Activated naive CD8-positive, alpha-beta T cell treated with anti-CD3 and anti-CD28 coated beads, Interleukin-2, amount 50 U/mL, for 24 hours (primary cell): Measurements from ENCODE around the gene TPPP2.

Experiments
- ATAC-seq: fragments of 150-1000 bp; cut with Tn5 transposase; one replicate; pipeline ENCODE4 v1.10.0; 2021
- DNase-seq: peaks from one replicate; pipeline ENCODE4 v3.0.0; 2021
- H3K27ac Mint-ChIP-seq: one replicate; pipeline ENCODE4 v1.8.0; 2021; ENCODE audit warnings: mild to moderate bottlenecking, mixed read lengths
- H3K27me3 Mint-ChIP-seq: one replicate; pipeline ENCODE4 v1.8.0; 2021; ENCODE audit warnings: mixed read lengths
- H3K36me3 Mint-ChIP-seq: one replicate; pipeline ENCODE4 v1.8.0; 2021; ENCODE audit warnings: low read depth, mixed read lengths
- H3K4me1 Mint-ChIP-seq: one replicate; pipeline ENCODE4 v1.8.0; 2021; ENCODE audit warnings: mixed read lengths
- H3K4me3 Mint-ChIP-seq: one replicate; pipeline ENCODE4 v1.8.0; 2021; ENCODE audit warnings: mild to moderate bottlenecking, moderate library complexity, mixed read lengths
- H3K9me3 Mint-ChIP-seq: one replicate; pipeline ENCODE4 v1.8.0; 2021; ENCODE audit warnings: mixed read lengths

The TPPP2 gene

GRCh38 chr14:21054768-21055145 lies 24.7 kb downstream of the TPPP2 start:
- no peak for ATAC-seq
- DNase-seq, result no peak
- H3K4me3 Mint-ChIP-seq, result no peak overlapping the region
- no peak overlapping the region for H3K27ac Mint-ChIP-seq
- H3K36me3 Mint-ChIP-seq, result no peaks in the 10 kb centered on the region
- H3K4me1 Mint-ChIP-seq, result no peaks in the 10 kb centered on the region
- peaks cover 4% of the 10 kb centered on the region for H3K27me3 Mint-ChIP-seq
- no peaks in the 10 kb centered on the region for H3K9me3 Mint-ChIP-seq

- H3K27me3 Mint-ChIP-seq, result peaks cover 4% of the 10 kb centered on the region
- DNase-seq (no peak), ATAC-seq (no peak)
- no peak overlapping the region for H3K27ac Mint-ChIP-seq
- no peaks in the 10 kb centered on the region for H3K4me1 Mint-ChIP-seq
- no peaks in the 10 kb centered on the region for H3K36me3 Mint-ChIP-seq
- H3K4me3 Mint-ChIP-seq, result no peak overlapping the region
- no peaks in the 10 kb centered on the region for H3K9me3 Mint-ChIP-seq
Measured at GRCh38 chr14:21055432-21056117, 25.6 kb downstream of the TPPP2 start.

GRCh38 chr14:21056520-21057163 lies 26.6 kb downstream of the TPPP2 start:
- Mint-ChIP-seq H3K27me3 (peaks cover 4% of the 10 kb centered on the region), H3K9me3 (no peaks in the 10 kb centered on the region), H3K4me3 (no peak overlapping the region), H3K36me3 (no peaks in the 10 kb centered on the region), H3K4me1 (no peaks in the 10 kb centered on the region), H3K27ac (no peak overlapping the region)
- ATAC-seq (no peak), DNase-seq (no peak)

GRCh38 chr14:21057803-21058675 lies 28.0 kb downstream of the TPPP2 start, which contains the start of gene RNASE8:
TSS of gene RNASE8 (plus strand) at chr14:21057822. CDS start at chr14:21057893, 71 bp downstream.
- DNase-seq (no peak), ATAC-seq (peak; percentile 64)
- no peak within 1 kb of the TSS for H3K27ac Mint-ChIP-seq
- no peaks in the 10 kb centered on the region for H3K4me1 Mint-ChIP-seq
- no peaks in the 10 kb centered on the region for H3K36me3 Mint-ChIP-seq
- no peak within 1 kb of the TSS for H3K4me3 Mint-ChIP-seq
- peaks cover 10% of the 10 kb centered on the region for H3K27me3 Mint-ChIP-seq
- H3K9me3 Mint-ChIP-seq, result no peaks in the 10 kb centered on the region

- Mint-ChIP-seq H3K27ac (no peak overlapping the region), H3K4me1 (no peaks in the 10 kb centered on the region), H3K36me3 (no peaks in the 10 kb centered on the region), H3K4me3 (no peak overlapping the region), H3K9me3 (no peaks in the 10 kb centered on the region), H3K27me3 (peaks cover 16% of the 10 kb centered on the region)
- ATAC-seq, result no peak
- no peak for DNase-seq
Measured at GRCh38 chr14:21058903-21059302, 28.9 kb downstream of the TPPP2 start.

- no peak for DNase-seq
- Mint-ChIP-seq H3K27ac (no peak overlapping the region), H3K36me3 (no peaks in the 10 kb centered on the region), H3K4me3 (no peak overlapping the region), H3K4me1 (no peaks in the 10 kb centered on the region), H3K9me3 (no peaks in the 10 kb centered on the region), H3K27me3 (peaks cover 21% of the 10 kb centered on the region)
- no peak for ATAC-seq
Measured at GRCh38 chr14:21059842-21060613, 30.0 kb downstream of the TPPP2 start.

- no peak overlapping the region for H3K4me3 Mint-ChIP-seq
- H3K27me3 Mint-ChIP-seq, result peaks cover 27% of the 10 kb centered on the region
- H3K27ac Mint-ChIP-seq, result no peak overlapping the region
- H3K9me3 Mint-ChIP-seq, result no peaks in the 10 kb centered on the region
- H3K36me3 Mint-ChIP-seq, result no peaks in the 10 kb centered on the region
- no peak for ATAC-seq
- no peaks in the 10 kb centered on the region for H3K4me1 Mint-ChIP-seq
- DNase-seq, result no peak
Measured at GRCh38 chr14:21060614-21061346, 30.8 kb downstream of the TPPP2 start.

GRCh38 chr14:21061347-21061668 lies 31.3 kb downstream of the TPPP2 start:
- no peak for ATAC-seq
- DNase-seq, result no peak
- H3K36me3 Mint-ChIP-seq, result no peaks in the 10 kb centered on the region
- no peak overlapping the region for H3K4me3 Mint-ChIP-seq
- peaks cover 30% of the 10 kb centered on the region for H3K27me3 Mint-ChIP-seq
- no peaks in the 10 kb centered on the region for H3K4me1 Mint-ChIP-seq
- H3K9me3 Mint-ChIP-seq, result no peaks in the 10 kb centered on the region
- no peak overlapping the region for H3K27ac Mint-ChIP-seq

- Mint-ChIP-seq H3K36me3 (no peaks in the 10 kb centered on the region), H3K4me3 (no peak overlapping the region), H3K9me3 (no peaks in the 10 kb centered on the region), H3K4me1 (peaks cover under 1% of the 10 kb centered on the region), H3K27me3 (peaks cover 44% of the 10 kb centered on the region), H3K27ac (no peak overlapping the region)
- ATAC-seq (no peak), DNase-seq (no peak)
Measured at GRCh38 chr14:21063479-21063878, 33.5 kb downstream of the TPPP2 start.

- peaks cover 67% of the 10 kb centered on the region for H3K27me3 Mint-ChIP-seq
- H3K9me3 Mint-ChIP-seq, result no peaks in the 10 kb centered on the region
- H3K27ac Mint-ChIP-seq, result no peak overlapping the region
- no peak for DNase-seq
- peaks cover 28% of the 10 kb centered on the region for H3K4me1 Mint-ChIP-seq
- no peak for ATAC-seq
- H3K4me3 Mint-ChIP-seq, result no peak overlapping the region
- no peaks in the 10 kb centered on the region for H3K36me3 Mint-ChIP-seq
Measured at GRCh38 chr14:21066882-21067502, 37.0 kb downstream of the TPPP2 start.

- Mint-ChIP-seq H3K4me1 (peaks cover 34% of the 10 kb centered on the region), H3K36me3 (no peaks in the 10 kb centered on the region), H3K27me3 (peaks cover 67% of the 10 kb centered on the region), H3K9me3 (no peaks in the 10 kb centered on the region), H3K27ac (no peak overlapping the region), H3K4me3 (peak overlapping the region; percentile 71)
- ATAC-seq, result peak; percentile 63
- peak; percentile 53 for DNase-seq
Measured at GRCh38 chr14:21068521-21069387, 38.7 kb downstream of the TPPP2 start.

GRCh38 chr14:21069388-21070082 lies 39.5 kb downstream of the TPPP2 start:
- DNase-seq (no peak), ATAC-seq (no peak)
- H3K4me3 Mint-ChIP-seq, result peak overlapping the region; percentile 71
- H3K27ac Mint-ChIP-seq, result no peak overlapping the region
- H3K27me3 Mint-ChIP-seq, result peaks cover 67% of the 10 kb centered on the region
- peaks cover 34% of the 10 kb centered on the region for H3K4me1 Mint-ChIP-seq
- H3K36me3 Mint-ChIP-seq, result no peaks in the 10 kb centered on the region
- H3K9me3 Mint-ChIP-seq, result no peaks in the 10 kb centered on the region
